Fibroblast of the conjunctiva (primary cell): ENCODE measurements around the gene SERAC1.
"Not testable (repeated sequence)": the region's sequence is repeated elsewhere in the genome, so short reads cannot be mapped to it uniquely, and the experiment has no call there.

Experiments used
- DNase-seq: peaks from one replicate; pipeline ENCODE4 v3.0.0-alpha.2; 2010; ENCODE audit warnings: low read depth

Gene SERAC1

GRCh38 chr6:158174514-158174913 lies 6.5 kb upstream of the SERAC1 start:
- DNase-seq = peak; percentile 90

GRCh38 chr6:158174024-158174423 lies 6.0 kb upstream of the SERAC1 start:
- no peak for DNase-seq

- DNase-seq = no peak
Measured at GRCh38 chr6:158172001-158172400, 3.9 kb upstream of the SERAC1 start.

GRCh38 chr6:158170656-158171081 lies 2.6 kb upstream of the SERAC1 start:
- DNase-seq = peak; percentile 76

GRCh38 chr6:158169634-158170033 lies 1.6 kb upstream of the SERAC1 start:
- DNase-seq = not testable (repeated sequence)

- no peak for DNase-seq
Measured at GRCh38 chr6:158165919-158166416, 2.1 kb downstream of the SERAC1 start.

GRCh38 chr6:158164579-158165170 lies 3.4 kb downstream of the SERAC1 start:
- no peak for DNase-seq

GRCh38 chr6:158161566-158162254 lies 6.4 kb downstream of the SERAC1 start:
- DNase-seq = no peak

- DNase-seq = no peak
Measured at GRCh38 chr6:158160932-158161539, 7.0 kb downstream of the SERAC1 start.

GRCh38 chr6:158158748-158159147 lies 9.3 kb downstream of the SERAC1 start:
- DNase-seq = no peak

GRCh38 chr6:158158123-158158522 lies 9.9 kb downstream of the SERAC1 start:
- DNase-seq = no peak

GRCh38 chr6:158157064-158157764 lies 10.8 kb downstream of the SERAC1 start:
- no peak for DNase-seq

GRCh38 chr6:158154816-158155215 lies 13.2 kb downstream of the SERAC1 start:
- DNase-seq = no peak

GRCh38 chr6:158153576-158153975 lies 14.5 kb downstream of the SERAC1 start:
- no peak for DNase-seq

GRCh38 chr6:158152659-158153058 lies 15.4 kb downstream of the SERAC1 start:
- no peak for DNase-seq

- DNase-seq = not testable (repeated sequence)
Measured at GRCh38 chr6:158152025-158152424, 16.0 kb downstream of the SERAC1 start.

- no peak for DNase-seq
Measured at GRCh38 chr6:158150701-158151100, 17.4 kb downstream of the SERAC1 start.

GRCh38 chr6:158149641-158150040 lies 18.4 kb downstream of the SERAC1 start:
- peak; percentile 41 for DNase-seq

GRCh38 chr6:158143700-158144099 lies 24.4 kb downstream of the SERAC1 start:
- no peak for DNase-seq

GRCh38 chr6:158142789-158143188 lies 25.3 kb downstream of the SERAC1 start:
- peak; percentile 20 for DNase-seq

GRCh38 chr6:158131926-158132325 lies 36.1 kb downstream of the SERAC1 start:
- DNase-seq = no peak

GRCh38 chr6:158125271-158125670 lies 42.8 kb downstream of the SERAC1 start:
- no peak for DNase-seq

- DNase-seq = no peak
Measured at GRCh38 chr6:158124288-158124687, 43.8 kb downstream of the SERAC1 start.
